Erythroblast (primary cell): Measurements from ENCODE around the gene UBA1.

Experiments
- GATA1 ChIP-seq: IDR thresholded peaks from 2 replicates; pipeline ENCODE4 v1.6.1; 2011; ENCODE audit warnings: low read depth, mild to moderate bottlenecking, control low read depth, low read length, moderate library complexity
- POLR2A ChIP-seq: IDR thresholded peaks from 2 replicates; pipeline ENCODE4 v1.6.1; 2011; ENCODE audit warnings: mild to moderate bottlenecking, low read length

DNA sequence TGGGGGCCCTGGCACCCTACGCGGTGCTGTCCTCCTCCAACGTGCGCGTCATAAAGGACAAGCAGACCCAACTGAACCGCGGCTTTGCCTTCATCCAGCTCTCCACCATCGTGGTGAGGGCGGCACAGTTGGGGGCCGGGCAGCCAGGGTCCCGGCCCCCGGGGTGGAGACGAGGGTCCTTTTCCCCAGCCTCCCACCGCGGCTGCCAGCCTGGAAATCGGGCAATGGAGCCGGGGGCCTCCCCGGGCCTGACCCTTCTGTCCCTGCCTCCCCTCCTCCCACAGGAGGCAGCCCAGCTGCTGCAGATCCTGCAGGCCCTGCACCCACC lies 13.7 kb upstream of the UBA1 start:
- TF ChIP-seq POLR2A (no peak), GATA1 (no peak)
